SK-N-SH (cell line): ENCODE results near the gene RNF13. TPM values are rescaled to one million over a fixed set of nuclear protein-coding genes. Genes with fewer than 3 reads are reported as not detected.

ENCODE experiments used
- CTCF ChIA-PET: fragments of 300-600, 350-600 bp; formaldehyde crosslinking; extraction: SDS; loops from one replicate; lab custom pipeline; 2021; lab: Yijun Ruan, JAX
- POLR2A ChIA-PET: fragments of 350-600 bp; sonication (Branson Sonifier 250); formaldehyde crosslinking; extraction: SDS; loops from one replicate; lab custom pipeline; 2020; ENCODE audit warnings: antibody characterized with exemption, inconsistent platforms; lab: Yijun Ruan, JAX
- DNase-seq: peaks from one replicate; pipeline ENCODE4 v3.0.0; 2012
- H2AFZ ChIP-seq: fragments of 200-600 bp; sonication (generic); 2 replicates; pipeline ENCODE4 v1.8.1; 2016; ENCODE audit warnings: antibody characterized with exemption, mild to moderate bottlenecking, low read depth
- H3F3A ChIP-seq: fragments of 200-600 bp; sonication (generic); replicated peaks from 2 replicates; pipeline ENCODE3; 2016; ENCODE audit warnings: antibody characterized with exemption, mild to moderate bottlenecking; ENCODE audit not compliant: insufficient read depth
- H3K27ac ChIP-seq, 2 experiments: fragments of 200-500 bp in 1 of 2; fragments of 200-600 bp in 1 of 2; sonication (Bioruptor generic) in 1 of 2; sonication (generic), shearing (Covaris generic) in 1 of 2; 2 replicates each; pipeline versions ENCODE4 v1.5.1 to v1.6.1; 2014 to 2016; ENCODE audit warnings: low read depth in 2 of 2, inconsistent platforms in 1 of 2, low read length in 1 of 2, mild to moderate bottlenecking in 1 of 2, mixed read lengths in 1 of 2
- H3K27me3 ChIP-seq: fragments of 200-600 bp; sonication (generic), shearing (Covaris generic); 2 replicates; pipeline ENCODE4 v1.6.1; 2016; ENCODE audit warnings: mixed run types; ENCODE audit not compliant: insufficient read depth
- H3K36me3 ChIP-seq, 2 experiments: fragments of 200-500 bp in 1 of 2; fragments of 200-600 bp in 1 of 2; sonication (Bioruptor generic) in 1 of 2; sonication (generic) in 1 of 2; replicated peaks in 1 of 2; 2 replicates each; pipeline versions ENCODE3 to v1.5.1; 2014 to 2016; ENCODE audit warnings: low read length in 1 of 2, mild to moderate bottlenecking in 1 of 2; ENCODE audit not compliant: insufficient read depth in 2 of 2, control insufficient read depth in 1 of 2
- H3K4me1 ChIP-seq, 2 experiments: fragments of 200-500 bp in 1 of 2; fragments of 200-600 bp in 1 of 2; sonication (Bioruptor generic) in 1 of 2; sonication (generic), shearing (Covaris generic) in 1 of 2; 2 replicates each; pipeline versions ENCODE4 v1.5.1 to v1.6.1; 2014 to 2016; ENCODE audit warnings: low read depth in 1 of 2, low read length in 1 of 2, mixed run types in 1 of 2; ENCODE audit not compliant: insufficient read depth in 2 of 2, control insufficient read depth in 1 of 2
- H3K4me2 ChIP-seq: fragments of 200-600 bp; sonication (generic), shearing (Covaris generic); 2 replicates; pipeline ENCODE4 v1.6.1; 2017; ENCODE audit warnings: mixed run types
- H3K4me3 ChIP-seq, 2 experiments: fragments of 200-500 bp in 1 of 2; fragments of 200-600 bp in 1 of 2; sonication (Bioruptor generic) in 1 of 2; sonication (generic), shearing (Covaris generic) in 1 of 2; 2 replicates each; pipeline versions ENCODE4 v1.5.1 to v1.8.1; 2014 to 2016; ENCODE audit warnings: low read depth in 2 of 2, inconsistent platforms in 1 of 2, low read length in 1 of 2, mild to moderate bottlenecking in 1 of 2, mixed read lengths in 1 of 2, moderate library complexity in 1 of 2
- H3K79me2 ChIP-seq: fragments of 200-600 bp; sonication (generic); 2 replicates; pipeline ENCODE4 v1.8.1; 2017; ENCODE audit warnings: mild to moderate bottlenecking; ENCODE audit not compliant: insufficient read depth
- H3K9ac ChIP-seq: fragments of 200-600 bp; sonication (generic); 2 replicates; pipeline ENCODE4 v1.6.1; 2017; ENCODE audit warnings: mixed run types
- H3K9me2 ChIP-seq: fragments of 200-600 bp; sonication (generic); 2 replicates; pipeline ENCODE4 v1.6.1; 2017; ENCODE audit warnings: mixed run types
- H3K9me3 ChIP-seq: fragments of 200-600 bp; sonication (generic); 2 replicates; pipeline ENCODE4 v1.6.1; 2017; ENCODE audit warnings: mixed run types, mild to moderate bottlenecking, moderate library complexity
- H4K20me1 ChIP-seq: fragments of 200-600 bp; sonication (generic); 2 replicates; pipeline ENCODE4 v1.6.1; 2017; ENCODE audit warnings: mild to moderate bottlenecking, mixed run types; ENCODE audit not compliant: insufficient read depth
- CHD2 ChIP-seq: fragments of 150-350 bp; IDR thresholded peaks from 2 replicates; pipeline ENCODE4 v1.6.1; 2018; ENCODE audit warnings: low read length; ENCODE audit not compliant: partially characterized antibody
- ELF1 ChIP-seq: IDR thresholded peaks from 2 replicates; pipeline ENCODE4 v1.4.0; 2012
- EP300 ChIP-seq, 2 experiments: IDR thresholded peaks; 2 replicates each; pipeline versions ENCODE4 v1.4.0 to v1.6.1; 2012; ENCODE audit warnings: borderline replicate concordance in 1 of 2, low read depth in 1 of 2, low read length in 1 of 2
- EZH2phosphoT487 ChIP-seq: fragments of 200-600 bp; sonication (generic); IDR thresholded peaks from 2 replicates; pipeline ENCODE4 v1.6.1; 2017; ENCODE audit warnings: low read depth, mixed run types, mild to moderate bottlenecking, antibody characterized with exemption, moderate library complexity, borderline replicate concordance
- FOSL2 ChIP-seq: IDR thresholded peaks from 2 replicates; pipeline ENCODE4 v1.4.0; 2012; ENCODE audit warnings: low read depth, mild to moderate bottlenecking, moderate library complexity, borderline replicate concordance
- FOXJ3 ChIP-seq: sonication (generic); formaldehyde crosslinking; IDR thresholded peaks from 2 replicates; pipeline ENCODE4 v1.5.1; 2020; ENCODE audit warnings: mild to moderate bottlenecking, missing genetic modification reagents
- FOXM1 ChIP-seq: IDR thresholded peaks from 2 replicates; pipeline ENCODE4 v1.4.0; 2012; ENCODE audit warnings: low read depth, mild to moderate bottlenecking
- GABPA ChIP-seq: IDR thresholded peaks from 2 replicates; pipeline ENCODE4 v1.4.0; 2012; ENCODE audit warnings: low read depth, mild to moderate bottlenecking
- GATA2 ChIP-seq: sonication (generic); formaldehyde crosslinking; IDR thresholded peaks from 2 replicates; pipeline ENCODE4 v1.5.0; 2020; ENCODE audit warnings: mild to moderate bottlenecking, missing genetic modification reagents
- MAX ChIP-seq: IDR thresholded peaks from 2 replicates; pipeline ENCODE4 v1.4.0; 2012; ENCODE audit warnings: low read depth
- MXI1 ChIP-seq: IDR thresholded peaks from 2 replicates; pipeline ENCODE4 v1.6.1; 2012; ENCODE audit warnings: mild to moderate bottlenecking, low read depth, low read length, improper control_type of control experiment
- NFIC ChIP-seq: IDR thresholded peaks from 2 replicates; pipeline ENCODE4 v1.4.0; 2012; ENCODE audit warnings: borderline replicate concordance
- NRF1 ChIP-seq: IDR thresholded peaks from 2 replicates; pipeline ENCODE4 v1.6.1; 2012; ENCODE audit warnings: low read depth, mild to moderate bottlenecking, low read length
- RAD21 ChIP-seq: IDR thresholded peaks from 2 replicates; pipeline ENCODE4 v1.6.1; 2012; ENCODE audit warnings: mild to moderate bottlenecking, low read length
- RCOR1 ChIP-seq: fragments of 150-350 bp; IDR thresholded peaks from 2 replicates; pipeline ENCODE4 v1.6.1; 2017; ENCODE audit warnings: antibody characterized with exemption, low read length
- RFX5 ChIP-seq: IDR thresholded peaks from 2 replicates; pipeline ENCODE4 v1.6.1; 2012; ENCODE audit warnings: mild to moderate bottlenecking, improper control_type of control experiment, low read length
- RXRA ChIP-seq: IDR thresholded peaks from 2 replicates; pipeline ENCODE4 v1.4.0; 2012; ENCODE audit warnings: low read depth, mild to moderate bottlenecking, borderline replicate concordance
- SMC3 ChIP-seq: IDR thresholded peaks from 2 replicates; pipeline ENCODE4 v1.6.1; 2012; ENCODE audit warnings: low read depth, low read length, improper control_type of control experiment
- USF1 ChIP-seq: IDR thresholded peaks from 2 replicates; pipeline ENCODE4 v1.4.0; 2012; ENCODE audit warnings: low read depth, borderline replicate concordance
- USF2 ChIP-seq: fragments of 150-350 bp; IDR thresholded peaks from 2 replicates; pipeline ENCODE4 v1.6.1; 2017; ENCODE audit warnings: antibody characterized with exemption, low read length, low read depth, borderline replicate concordance
- YY1 ChIP-seq: IDR thresholded peaks from 2 replicates; pipeline ENCODE4 v1.4.0; 2012; ENCODE audit warnings: low read depth, mild to moderate bottlenecking
- WGBS: methylation state at CpG from one replicate; pipeline ENCODE4 v1.1.6; 2017; ENCODE audit warnings: low lambda C conversion rate; 5-methylcytosine and 5-hydroxymethylcytosine counted together
- polyA plus RNA-seq, 3 experiments: library from polyadenylated mRNA; depleted of rRNA; stranded (reverse); fragments of >200 nt; gene quantifications; 2 replicates each; pipeline ENCODE4 v1.2.3, GENCODE V29; 2012

RNF13 gene
- polyA plus RNA-seq, 1 of the 3 experiments (the other 2 are of a cell fraction), result 14.9 TPM

GRCh38 chr3:149820183-149820582 is 7.2 kb downstream of the RNF13 start:
- TF ChIP-seq GABPA, result no peak
- TF ChIP-seq USF2, result no peak
- no peak for TF ChIP-seq FOXJ3
- TF ChIP-seq EZH2phosphoT487, result no peak
- no peak for TF ChIP-seq RCOR1
- TF ChIP-seq GATA2 (CRISPR knock-in tag), result no peak
- no peak for TF ChIP-seq EP300 (IDR thresholded peaks at IDR 0.05; ENCODE audit: borderline replicate concordance in 1 of 2, low read depth in 1 of 2, low read length in 1 of 2)
- no peak for TF ChIP-seq ELF1
- no peak for TF ChIP-seq FOSL2
- no peak for TF ChIP-seq RAD21
- no peak overlapping the region for H3K4me3 ChIP-seq
- no peak overlapping the region for H3K9ac ChIP-seq
- ChIA-PET CTCF (interaction anchor here (2.5 kb wide), 1 partner anchor 11 kb away, joined by 17 read pairs; no protein-coding TSS in a partner anchor), POLR2A (interaction anchor here (0.7 kb wide), 1 partner anchor 797 kb away, joined by 3 read pairs; no protein-coding TSS in a partner anchor)
- no peak for DNase-seq
- H3K9me3 ChIP-seq, result 0 out of 2 replicates have a peak, but pooled peaks cover 10% of the 10 kb centered on the region
- no peaks in the 10 kb centered on the region for H3K9me2 ChIP-seq
- H3K4me1 ChIP-seq, result peaks cover under 1 to 2% of the 10 kb centered on the region in 2 experiments; a peak in 2 of 4 replicates
- H3K4me2 ChIP-seq, result no peak overlapping the region
- H3K27ac ChIP-seq, result no peak overlapping the region
- H2AFZ ChIP-seq, result no peak overlapping the region
- peaks cover 21% of the 10 kb centered on the region for H4K20me1 ChIP-seq
- peaks cover 85% of the 10 kb centered on the region for H3K79me2 ChIP-seq
- peaks cover 0 to 4% of the 10 kb centered on the region in 2 experiments for H3K36me3 ChIP-seq
- 72% methylated on average over 4 of the region's 4 CpGs for WGBS
- peaks cover 5% of the 10 kb centered on the region for H3F3A ChIP-seq
- H3K27me3 ChIP-seq, result no peaks in the 10 kb centered on the region

- no peak for DNase-seq
- Histone ChIP-seq H3K4me1 (peaks cover 0 to 2% of the 10 kb centered on the region in 2 experiments; a peak in 1 of 4 replicates), H3F3A (no peaks in the 10 kb centered on the region), H4K20me1 (no peaks in the 10 kb centered on the region), H3K4me2 (no peak overlapping the region), H3K9me3 (peaks cover 9% of the 10 kb centered on the region; the same call in 1 of the 2 replicates), H2AFZ (no peak overlapping the region), H3K36me3 (peaks cover 0 to 4% of the 10 kb centered on the region in 2 experiments), H3K27me3 (no peaks in the 10 kb centered on the region), H3K79me2 (peaks cover 55% of the 10 kb centered on the region), H3K9ac (no peak overlapping the region), H3K27ac (no peak overlapping the region), H3K4me3 (no peak overlapping the region), H3K9me2 (no peaks in the 10 kb centered on the region)
- POLR2A ChIA-PET, result no interaction called here
- TF ChIP-seq GATA2 (CRISPR knock-in tag) (no peak), RXRA (no peak), USF1 (no peak), RFX5 (no peak), RAD21 (no peak), FOXM1 (no peak), NRF1 (no peak), MAX (no peak), NFIC (no peak), GABPA (no peak), CHD2 (no peak), YY1 (no peak), MXI1 (no peak), SMC3 (no peak), ELF1 (no peak), FOSL2 (no peak)
- CTCF ChIA-PET, result interaction anchor here (1.0 to 5.0 kb wide), 2 partner anchors 18 to 60 kb away, joined by 3 to 21 read pairs; no protein-coding TSS in a partner anchor
- WGBS, result 98% methylated on average over 3 of the region's 3 CpGs
Observed at GRCh38 chr3:149826636-149827035, 13.6 kb downstream of the RNF13 start.
